Adipocyte (in vitro differentiated cells): ENCODE data around the gene CTNNBL1.
"Not testable (repeated sequence)": the region's sequence is repeated elsewhere in the genome, so short reads cannot be mapped to it uniquely, and the experiment has no call there.

Source experiments
- DNase-seq: peaks from one replicate; pipeline ENCODE4 v3.0.0-alpha.2; 2015; ENCODE audit warnings: low read depth
- H3K27me3 ChIP-seq: replicated peaks from 2 replicates; pipeline ENCODE4 v1.7.0; 2013; ENCODE audit warnings: mild to moderate bottlenecking, low read length, moderate library complexity; ENCODE audit not compliant: control insufficient read depth, insufficient read depth
- H3K36me3 ChIP-seq: 2 replicates; pipeline ENCODE4 v1.7.0; 2013; ENCODE audit warnings: low read length, mild to moderate bottlenecking, moderate library complexity; ENCODE audit not compliant: control insufficient read depth, insufficient read depth, severe bottlenecking
- H3K4me1 ChIP-seq: 2 replicates; pipeline ENCODE4 v1.7.0; 2013; ENCODE audit warnings: mild to moderate bottlenecking, low read length, moderate library complexity; ENCODE audit not compliant: control insufficient read depth, insufficient read depth
- H3K4me3 ChIP-seq: 2 replicates; pipeline ENCODE4 v1.7.0; 2013; ENCODE audit warnings: mild to moderate bottlenecking, low read length, moderate library complexity
- H3K9ac ChIP-seq: 2 replicates; pipeline ENCODE4 v1.7.0; 2013; ENCODE audit warnings: mild to moderate bottlenecking, low read length, moderate library complexity
- H3K9me3 ChIP-seq: 2 replicates; pipeline ENCODE4 v1.7.0; 2013; ENCODE audit warnings: mild to moderate bottlenecking, low read length, moderate library complexity; ENCODE audit not compliant: control insufficient read depth

CTNNBL1 gene

DNA sequence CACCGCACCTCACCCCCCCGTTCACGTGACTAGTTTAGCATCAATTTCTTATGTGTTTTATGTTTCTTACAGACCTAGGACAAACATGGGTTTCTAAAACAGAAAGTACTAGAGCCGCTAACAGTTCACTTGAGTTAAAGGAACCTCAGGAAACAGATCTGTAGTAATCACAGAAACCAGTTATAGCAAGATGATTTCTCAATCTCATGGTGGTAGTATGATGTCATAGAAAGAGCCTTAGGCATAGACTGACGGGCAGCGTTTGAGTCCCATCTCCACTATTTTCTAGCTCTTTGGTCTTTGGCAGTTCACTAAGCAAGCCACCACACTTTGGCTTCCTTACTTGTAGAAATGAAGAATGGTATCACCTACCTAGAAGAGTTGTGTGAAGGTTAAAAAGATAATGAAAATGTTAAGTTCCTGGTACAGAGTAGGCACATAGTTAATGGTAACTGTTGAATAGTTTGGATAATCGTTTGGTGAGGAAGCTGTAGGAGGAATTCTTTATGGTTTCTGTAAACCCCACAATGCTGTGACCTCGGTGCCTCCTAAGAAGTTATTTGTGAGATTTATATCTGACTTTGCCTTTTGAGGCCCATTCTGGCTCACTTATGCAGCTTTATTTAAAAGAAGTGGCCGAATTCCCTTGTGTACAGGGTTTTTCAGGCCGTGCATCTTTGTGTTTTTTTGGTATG lies 21.3 kb downstream of the CTNNBL1 start:
- no peaks in the 10 kb centered on the region for H3K36me3 ChIP-seq
- peak; percentile 65 for DNase-seq
- H3K9me3 ChIP-seq: no peaks in the 10 kb centered on the region
- H3K27me3 ChIP-seq: no peaks in the 10 kb centered on the region
- H3K4me1 ChIP-seq: peaks cover 18% of the 10 kb centered on the region
- no peak overlapping the region for H3K9ac ChIP-seq
- H3K4me3 ChIP-seq: no peak overlapping the region

DNA sequence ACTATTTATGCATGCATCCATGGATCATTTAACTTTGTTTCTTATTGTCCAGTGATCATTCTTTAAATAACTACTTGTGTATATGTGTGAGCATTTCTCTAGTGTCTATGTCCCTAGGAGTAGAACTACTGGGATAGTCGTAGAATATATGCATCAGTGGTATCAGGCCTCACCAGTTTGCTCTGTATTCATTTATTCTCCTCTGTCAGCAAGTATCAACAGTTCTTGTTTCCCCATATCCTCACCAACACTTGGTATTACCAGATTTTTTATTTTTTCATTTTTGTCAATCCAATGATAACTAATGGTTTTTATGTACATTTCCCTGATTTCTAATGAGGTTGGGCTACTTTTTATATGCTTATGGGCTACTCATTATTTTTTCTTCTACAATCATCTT lies 27.9 kb downstream of the CTNNBL1 start:
- Histone ChIP-seq H3K27me3 (no peaks in the 10 kb centered on the region), H3K9ac (no peak overlapping the region), H3K4me1 (peaks cover 6% of the 10 kb centered on the region), H3K36me3 (no peaks in the 10 kb centered on the region), H3K9me3 (peaks cover 3% of the 10 kb centered on the region), H3K4me3 (no peak overlapping the region)
- no peak for DNase-seq

DNA sequence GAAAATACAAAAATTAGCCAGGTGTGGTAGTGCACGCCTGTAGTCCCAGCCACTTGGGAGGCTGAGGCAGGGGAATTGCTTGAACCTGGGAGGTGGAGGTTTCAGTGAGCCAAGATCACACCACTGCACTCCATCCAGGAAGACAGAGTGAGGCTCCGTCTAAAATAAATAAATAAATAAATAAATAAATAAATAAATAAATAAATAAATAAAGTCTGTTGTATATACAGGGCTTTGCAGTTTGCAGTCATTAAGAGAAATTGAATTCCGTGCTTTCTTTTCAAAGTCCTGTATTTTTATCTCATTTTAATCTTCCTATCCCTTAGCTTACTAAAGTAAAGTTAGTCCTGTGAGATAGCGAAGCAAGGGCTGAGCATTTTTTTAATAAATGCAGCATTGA lies 28.5 kb downstream of the CTNNBL1 start:
- not testable (repeated sequence) for H3K27me3 ChIP-seq, H3K9ac ChIP-seq, H3K9me3 ChIP-seq, DNase-seq, H3K36me3 ChIP-seq, H3K4me3 ChIP-seq
- peaks cover 12% of the 10 kb centered on the region for H3K4me1 ChIP-seq

DNA sequence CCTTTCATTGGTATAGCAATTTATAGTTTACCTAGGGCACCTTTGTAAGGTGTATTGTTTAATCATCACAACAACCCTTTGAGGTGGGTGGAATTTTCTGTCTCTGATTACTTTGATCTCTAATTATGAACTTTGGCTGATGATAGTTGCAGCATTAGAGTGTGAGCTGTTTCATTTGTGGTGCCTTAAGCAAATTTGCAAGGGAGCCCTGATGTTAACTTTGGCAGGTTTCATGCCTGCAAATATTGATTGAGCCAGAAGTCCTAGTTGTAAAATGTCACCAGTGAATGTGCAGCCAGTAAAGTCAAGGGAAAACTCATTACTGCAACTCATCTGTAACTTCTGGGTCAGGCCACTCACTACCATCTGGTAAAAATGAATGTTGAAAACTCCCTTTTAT lies 29.8 kb downstream of the CTNNBL1 start:
- Histone ChIP-seq H3K4me1 (peaks cover 25% of the 10 kb centered on the region), H3K9me3 (peaks cover 3% of the 10 kb centered on the region), H3K36me3 (no peaks in the 10 kb centered on the region), H3K9ac (no peak overlapping the region), H3K4me3 (no peak overlapping the region), H3K27me3 (no peaks in the 10 kb centered on the region)
- DNase-seq: no peak

DNA sequence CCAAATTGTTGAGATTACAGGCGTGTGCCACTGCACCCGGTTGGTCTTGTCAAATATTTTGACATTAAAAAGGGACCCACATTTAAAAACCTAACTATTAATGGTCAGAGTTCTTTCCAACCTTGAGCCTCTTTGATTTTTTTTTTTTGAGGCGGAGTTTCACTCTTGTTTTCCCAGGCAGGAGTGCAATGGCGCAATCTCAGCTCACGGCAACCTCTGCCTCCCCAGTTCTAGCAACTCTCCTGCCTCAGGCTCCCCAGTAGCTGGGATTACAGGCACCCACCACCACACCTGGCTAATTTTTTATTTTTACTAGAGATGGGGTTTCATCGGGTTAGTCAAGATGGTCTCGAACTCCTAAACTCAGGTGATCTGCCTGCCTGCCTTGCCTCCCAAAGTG lies 31.3 kb downstream of the CTNNBL1 start:
- H3K27me3 ChIP-seq: no peaks in the 10 kb centered on the region
- peaks cover 35% of the 10 kb centered on the region for H3K4me1 ChIP-seq
- no peak overlapping the region for H3K9ac ChIP-seq
- no peaks in the 10 kb centered on the region for H3K36me3 ChIP-seq
- H3K9me3 ChIP-seq: peaks cover 3% of the 10 kb centered on the region
- no peak for DNase-seq
- no peak overlapping the region for H3K4me3 ChIP-seq

DNA sequence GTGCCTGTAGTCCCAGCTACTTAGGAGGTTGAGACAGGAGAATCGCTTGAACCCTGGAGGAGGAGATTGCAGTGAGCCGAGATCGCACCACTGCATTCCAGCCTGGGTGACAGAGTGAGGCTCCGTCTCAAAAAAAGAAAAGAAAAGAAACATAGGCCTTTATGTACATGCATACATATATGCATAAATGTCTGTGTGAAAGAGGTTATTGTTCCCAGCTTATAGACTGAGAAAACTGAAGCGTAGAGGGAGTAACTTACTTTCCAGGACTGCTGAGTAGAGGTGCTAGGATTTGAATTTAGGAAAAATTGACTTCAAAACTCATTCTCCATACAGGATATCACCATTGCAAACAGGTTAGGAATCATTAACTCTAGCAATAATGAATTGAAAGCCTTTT lies 32.0 kb downstream of the CTNNBL1 start:
- Histone ChIP-seq H3K27me3 (no peaks in the 10 kb centered on the region), H3K36me3 (no peaks in the 10 kb centered on the region), H3K4me3 (no peak overlapping the region), H3K9ac (no peak overlapping the region), H3K9me3 (peaks cover 3% of the 10 kb centered on the region), H3K4me1 (peaks cover 35% of the 10 kb centered on the region)
- DNase-seq: no peak

DNA sequence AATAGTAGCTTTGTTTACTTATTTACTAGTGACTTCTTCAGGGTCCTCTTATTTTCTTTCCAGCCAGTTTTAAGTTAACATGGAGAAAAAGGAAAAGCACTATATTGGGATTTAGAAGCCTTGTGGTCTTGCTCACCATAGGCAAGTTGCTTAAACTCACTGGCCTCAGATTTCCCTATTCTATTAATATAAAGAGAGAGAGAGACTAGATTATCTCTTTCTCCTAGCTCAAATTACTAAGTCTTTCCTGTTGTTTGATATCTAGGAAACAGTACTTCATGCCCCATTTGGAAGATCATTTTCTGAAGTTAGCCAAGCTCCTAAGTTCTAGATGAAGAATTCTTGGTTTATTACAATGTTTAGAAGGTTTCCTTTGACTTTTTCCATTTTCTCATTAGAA lies 32.5 kb downstream of the CTNNBL1 start:
- Histone ChIP-seq H3K27me3 (no peaks in the 10 kb centered on the region), H3K9me3 (peaks cover 3% of the 10 kb centered on the region), H3K4me3 (no peak overlapping the region), H3K4me1 (peaks cover 35% of the 10 kb centered on the region), H3K9ac (no peak overlapping the region), H3K36me3 (no peaks in the 10 kb centered on the region)
- no peak for DNase-seq

DNA sequence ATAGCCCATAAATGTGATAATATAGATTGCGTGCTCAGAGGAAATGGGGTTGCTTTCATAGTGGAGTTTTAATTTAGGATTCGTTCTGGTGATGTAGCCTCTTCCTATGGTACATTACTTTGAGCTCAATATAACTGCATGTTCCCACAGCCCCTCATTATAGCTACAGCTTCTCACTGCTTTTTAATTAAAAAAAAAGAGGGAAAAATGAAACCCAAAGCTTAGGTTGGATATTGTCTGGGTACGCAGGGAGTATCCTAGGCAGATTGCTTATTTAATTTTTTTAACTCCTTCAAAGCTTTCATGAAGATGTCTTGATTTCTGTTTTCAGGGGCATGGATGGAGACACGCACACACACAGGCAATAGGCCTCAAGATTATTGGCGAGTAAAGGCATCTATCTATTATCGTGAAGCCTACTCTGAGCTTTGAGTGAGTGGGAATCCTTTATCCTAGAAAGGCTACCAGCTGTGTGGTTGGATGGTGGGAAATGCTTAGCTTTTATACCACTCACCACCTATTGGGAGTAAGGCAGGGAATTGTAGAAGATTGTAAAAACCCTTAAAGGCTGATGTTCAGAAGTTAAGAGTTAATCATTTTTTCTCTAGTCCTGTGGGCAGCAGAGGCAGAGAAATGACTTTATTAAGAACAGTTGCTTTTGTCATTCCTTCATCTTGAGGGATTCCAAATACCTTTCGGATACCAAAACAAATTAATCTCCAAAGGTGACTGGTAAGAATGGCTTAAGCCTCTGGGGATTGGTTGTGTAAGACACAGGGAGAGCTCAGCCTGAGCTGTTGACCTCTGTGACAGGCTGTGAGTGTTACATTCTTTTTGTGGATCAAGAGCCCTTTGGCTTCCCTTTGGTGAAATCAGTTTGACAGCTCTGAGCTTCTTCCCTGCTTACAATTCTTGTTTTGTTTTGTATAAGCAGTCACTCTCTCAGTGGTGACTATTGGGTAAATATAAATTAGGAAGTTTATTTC lies 33.4 kb downstream of the CTNNBL1 start:
- no peaks in the 10 kb centered on the region for H3K9me3 ChIP-seq
- no peak overlapping the region for H3K4me3 ChIP-seq
- H3K27me3 ChIP-seq: no peaks in the 10 kb centered on the region
- no peaks in the 10 kb centered on the region for H3K36me3 ChIP-seq
- peaks cover 35% of the 10 kb centered on the region for H3K4me1 ChIP-seq
- peak overlapping the region; percentile 59 for H3K9ac ChIP-seq
- DNase-seq: peak; percentile 30

DNA sequence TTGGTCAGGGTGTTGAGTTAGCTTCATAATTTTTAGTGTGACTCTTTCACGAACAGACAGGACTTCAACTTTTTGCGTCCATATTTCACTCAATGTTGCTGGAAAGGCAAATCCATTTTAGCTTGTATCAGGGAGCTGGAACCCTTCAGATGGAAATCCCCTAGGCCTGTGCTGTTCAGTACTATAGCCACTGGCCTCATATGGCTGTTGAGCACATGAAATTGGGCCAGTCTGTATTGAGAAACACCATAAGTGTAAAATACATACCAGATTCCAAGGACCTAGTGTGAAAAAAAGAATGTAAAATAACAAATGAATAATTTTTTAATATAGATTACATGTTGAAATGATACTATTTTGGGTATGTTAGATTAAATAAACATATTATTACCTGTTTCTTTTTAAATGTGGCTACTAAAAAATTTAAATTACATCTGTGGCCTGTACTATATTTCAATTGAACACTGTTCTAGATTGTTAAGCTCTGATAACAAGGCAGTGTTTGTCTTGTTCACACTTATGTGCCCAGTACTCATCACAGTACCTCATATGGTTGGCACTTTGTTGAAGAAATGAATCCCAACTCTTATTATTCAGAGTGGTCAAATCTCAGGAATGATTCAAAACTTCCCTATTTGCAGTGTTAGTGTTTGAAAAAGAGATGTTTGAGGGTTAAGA lies 34.3 kb downstream of the CTNNBL1 start:
- H3K27me3 ChIP-seq: no peaks in the 10 kb centered on the region
- H3K9ac ChIP-seq: peak overlapping the region; percentile 59
- H3K4me3 ChIP-seq: no peak overlapping the region
- DNase-seq: peak; percentile 29
- no peaks in the 10 kb centered on the region for H3K9me3 ChIP-seq
- no peaks in the 10 kb centered on the region for H3K36me3 ChIP-seq
- H3K4me1 ChIP-seq: peaks cover 35% of the 10 kb centered on the region

DNA sequence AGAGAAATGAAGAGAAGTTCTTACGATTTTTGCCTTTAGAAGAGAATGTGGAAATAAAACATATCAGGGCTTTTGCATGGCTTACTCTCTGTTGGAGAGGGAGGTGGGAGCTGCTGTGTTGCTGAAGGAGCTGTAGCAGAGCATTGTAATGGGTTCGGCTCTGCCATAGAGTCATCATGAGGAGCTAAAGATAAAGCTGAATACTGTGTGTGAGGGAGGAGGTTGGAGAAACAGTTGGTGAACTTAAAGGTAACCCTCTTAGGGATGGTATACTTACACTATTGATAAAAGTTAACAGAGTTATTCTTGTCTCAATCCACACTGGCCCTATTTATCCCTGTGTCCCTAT lies 34.8 kb downstream of the CTNNBL1 start:
- no peaks in the 10 kb centered on the region for H3K27me3 ChIP-seq
- H3K4me1 ChIP-seq: peaks cover 34% of the 10 kb centered on the region
- no peaks in the 10 kb centered on the region for H3K36me3 ChIP-seq
- no peak overlapping the region for H3K4me3 ChIP-seq
- H3K9ac ChIP-seq: no peak overlapping the region
- no peaks in the 10 kb centered on the region for H3K9me3 ChIP-seq
- no peak for DNase-seq

DNA sequence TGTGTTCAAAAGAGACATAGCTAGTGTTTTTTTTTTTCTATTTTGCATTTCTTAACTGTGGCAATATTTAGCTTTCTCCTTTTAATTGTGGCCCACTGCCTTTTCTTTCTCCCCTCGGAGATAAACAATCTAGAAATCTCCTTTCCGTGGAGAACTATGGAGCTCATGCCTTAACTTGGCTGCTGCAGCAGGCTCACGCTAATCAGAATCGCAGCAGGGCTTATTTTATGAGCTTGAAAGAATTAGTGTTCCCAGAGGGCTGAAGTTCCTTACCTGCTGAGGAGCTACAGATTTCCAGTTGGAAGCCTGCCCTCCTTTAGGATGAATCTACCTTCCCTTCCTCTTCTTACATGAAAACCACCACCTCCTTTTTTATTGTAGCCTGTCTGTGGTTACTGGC lies 35.6 kb downstream of the CTNNBL1 start:
- H3K36me3 ChIP-seq: no peaks in the 10 kb centered on the region
- no peak overlapping the region for H3K4me3 ChIP-seq
- no peak overlapping the region for H3K9ac ChIP-seq
- peaks cover 34% of the 10 kb centered on the region for H3K4me1 ChIP-seq
- no peak for DNase-seq
- H3K9me3 ChIP-seq: no peaks in the 10 kb centered on the region
- no peaks in the 10 kb centered on the region for H3K27me3 ChIP-seq
